BLaER1 (cell line): Measurements from ENCODE around the gene DPM2.

ENCODE experiments used
- H3K27ac ChIP-seq: shearing (Covaris generic); formaldehyde crosslinking; 2 replicates; pipeline ENCODE4 v1.8.1; 2022
- H3K27me3 ChIP-seq: shearing (Covaris generic); formaldehyde crosslinking; 2 replicates; pipeline ENCODE4 v1.8.1; 2022
- H3K36me3 ChIP-seq: shearing (Covaris generic); formaldehyde crosslinking; 2 replicates; pipeline ENCODE4 v1.8.1; 2022
- H3K4me1 ChIP-seq: shearing (Covaris generic); formaldehyde crosslinking; 2 replicates; pipeline ENCODE4 v1.8.1; 2022
- H3K4me2 ChIP-seq: shearing (Covaris generic); formaldehyde crosslinking; 2 replicates; pipeline ENCODE4 v1.8.1; 2022
- H3K4me3 ChIP-seq: shearing (Covaris generic); formaldehyde crosslinking; 2 replicates; pipeline ENCODE4 v1.8.1; 2022
- H3K9ac ChIP-seq: shearing (Covaris generic); formaldehyde crosslinking; 2 replicates; pipeline ENCODE4 v1.8.1; 2022
- H3K9me3 ChIP-seq: shearing (Covaris generic); formaldehyde crosslinking; 2 replicates; pipeline ENCODE4 v1.8.1; 2022
- H4K20me1 ChIP-seq: shearing (Covaris generic); formaldehyde crosslinking; 2 replicates; pipeline ENCODE4 v1.8.1; 2022
- Cebpa-rat ChIP-seq: shearing (Covaris generic); IDR thresholded peaks from 2 replicates; pipeline ENCODE4 v1.8.1; 2022

The DPM2 gene

DNA sequence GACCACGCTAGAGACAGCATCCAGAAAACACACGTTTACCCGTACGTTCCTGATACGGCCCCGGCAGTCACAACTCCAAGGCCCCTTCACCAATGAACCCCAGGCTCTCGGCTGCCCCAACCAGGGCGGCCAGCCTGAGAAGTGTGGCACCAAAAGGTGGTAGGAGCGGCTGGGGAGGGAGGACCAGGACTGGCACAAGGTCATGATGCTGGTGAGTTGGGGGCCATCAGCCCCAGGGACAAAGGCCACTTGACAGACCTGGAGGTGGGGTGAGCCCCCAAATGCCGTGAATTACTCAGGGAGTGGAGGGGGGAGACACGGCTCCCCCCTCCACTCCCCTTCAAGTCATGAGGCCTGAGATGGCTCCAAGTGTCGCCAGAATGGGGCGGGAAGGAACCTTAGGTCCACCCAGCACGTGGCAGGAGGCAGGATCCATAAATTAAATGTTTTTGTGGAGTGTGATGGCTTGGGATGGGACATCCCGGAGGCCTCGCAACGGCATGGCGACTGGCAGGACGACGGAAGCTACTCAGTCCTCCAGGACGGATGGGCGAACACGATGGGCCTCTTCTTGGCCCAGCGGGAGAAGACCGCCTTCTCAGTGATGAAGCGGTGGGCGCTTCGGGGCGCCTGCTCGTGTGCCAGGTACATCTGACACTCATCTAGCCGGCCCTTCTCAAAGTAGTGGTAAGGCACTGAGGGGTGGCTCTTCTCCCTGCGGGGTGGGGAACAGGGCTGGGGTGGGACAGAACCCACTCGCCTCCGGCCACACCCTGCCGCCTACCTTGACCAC is 29.6 kb downstream of the DPM2 start:
- H3K9ac ChIP-seq: peak overlapping the region; percentile 73
- H3K9me3 ChIP-seq: no peaks in the 10 kb centered on the region
- no peaks in the 10 kb centered on the region for H3K27me3 ChIP-seq
- H3K4me2 ChIP-seq: peak overlapping the region; percentile 92
- H3K27ac ChIP-seq: peak overlapping the region; percentile 85
- H3K36me3 ChIP-seq: peaks cover 58% of the 10 kb centered on the region
- no peak overlapping the region for H3K4me3 ChIP-seq
- no peak for TF ChIP-seq Cebpa-rat
- H3K4me1 ChIP-seq: peaks cover 90% of the 10 kb centered on the region
- H4K20me1 ChIP-seq: peaks cover 37% of the 10 kb centered on the region

DNA sequence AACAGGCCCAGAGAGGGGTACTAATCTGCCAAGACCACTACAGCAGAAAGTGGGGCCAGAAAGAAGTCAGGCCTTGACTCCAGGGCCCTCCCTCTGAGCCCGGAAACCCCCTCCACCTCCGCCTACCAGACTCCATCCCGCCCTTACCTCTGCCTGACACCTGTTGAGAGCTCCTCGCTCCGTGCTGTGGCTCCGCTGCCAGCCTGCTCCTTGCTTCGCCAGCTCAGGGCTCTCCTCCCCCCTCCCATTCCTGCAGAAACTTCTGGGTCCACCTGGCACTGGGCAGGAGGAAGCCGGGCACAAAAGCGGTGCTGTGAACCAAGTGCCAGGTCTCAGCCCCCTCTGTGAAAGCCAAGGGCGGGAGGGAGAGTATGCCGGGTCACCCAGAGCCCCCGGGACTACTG is 31.9 kb downstream of the DPM2 start:
- H3K4me3 ChIP-seq: peak overlapping the region; percentile 53
- peaks cover 14% of the 10 kb centered on the region for H4K20me1 ChIP-seq
- peak overlapping the region; percentile 92 for H3K4me2 ChIP-seq

DNA sequence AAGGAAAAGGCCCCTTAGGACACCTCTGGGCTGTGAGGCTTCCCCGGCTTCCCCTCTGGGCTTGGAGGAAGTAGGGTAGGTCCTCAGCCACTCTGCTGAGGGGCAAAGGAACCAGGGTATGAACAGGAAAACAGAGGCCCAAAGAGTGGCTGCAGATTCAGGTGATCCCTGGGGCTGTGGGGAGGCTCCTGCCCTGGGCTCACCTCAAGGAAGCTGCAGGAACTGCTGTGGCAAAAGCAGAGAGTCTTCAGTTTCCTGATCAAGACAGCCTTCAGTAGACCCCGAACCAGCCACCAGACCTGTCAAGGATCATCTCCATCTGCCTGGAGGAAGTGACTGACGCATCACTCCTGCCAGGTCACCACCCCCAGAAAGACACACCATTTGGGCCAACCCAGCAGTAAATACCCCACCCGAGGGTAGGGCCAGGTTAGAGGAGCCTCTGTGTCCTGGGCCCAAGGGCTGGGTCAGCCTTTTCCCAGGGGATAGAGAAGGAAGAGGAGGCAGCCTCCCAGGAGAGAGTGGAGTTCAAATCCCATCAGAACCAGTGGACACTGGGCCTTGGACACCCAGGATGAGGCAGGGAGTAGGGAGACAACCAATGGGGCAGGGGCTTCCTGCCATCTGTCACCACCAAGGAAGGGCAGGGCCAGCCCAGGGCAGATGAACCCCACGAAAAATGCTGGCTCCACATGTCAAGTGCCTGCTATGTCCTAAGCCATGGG is 32.5 kb downstream of the DPM2 start:
- Histone ChIP-seq H3K27ac (peak overlapping the region; percentile 85), H3K9ac (peak overlapping the region; percentile 73), H3K4me1 (peaks cover 90% of the 10 kb centered on the region), H3K4me3 (peak overlapping the region; percentile 53), H3K27me3 (no peaks in the 10 kb centered on the region), H3K9me3 (no peaks in the 10 kb centered on the region), H4K20me1 (peaks cover 8% of the 10 kb centered on the region), H3K4me2 (peak overlapping the region; percentile 92), H3K36me3 (peaks cover 29% of the 10 kb centered on the region)
- no peak for TF ChIP-seq Cebpa-rat

More for the DNA sequence above, 31.9 kb downstream of the DPM2 start:
- Histone ChIP-seq H3K9me3 (no peaks in the 10 kb centered on the region), H3K36me3 (peaks cover 35% of the 10 kb centered on the region), H3K4me1 (peaks cover 90% of the 10 kb centered on the region), H3K27me3 (no peaks in the 10 kb centered on the region), H3K27ac (peak overlapping the region; percentile 85), H3K9ac (peak overlapping the region; percentile 73)
- no peak for TF ChIP-seq Cebpa-rat

DNA sequence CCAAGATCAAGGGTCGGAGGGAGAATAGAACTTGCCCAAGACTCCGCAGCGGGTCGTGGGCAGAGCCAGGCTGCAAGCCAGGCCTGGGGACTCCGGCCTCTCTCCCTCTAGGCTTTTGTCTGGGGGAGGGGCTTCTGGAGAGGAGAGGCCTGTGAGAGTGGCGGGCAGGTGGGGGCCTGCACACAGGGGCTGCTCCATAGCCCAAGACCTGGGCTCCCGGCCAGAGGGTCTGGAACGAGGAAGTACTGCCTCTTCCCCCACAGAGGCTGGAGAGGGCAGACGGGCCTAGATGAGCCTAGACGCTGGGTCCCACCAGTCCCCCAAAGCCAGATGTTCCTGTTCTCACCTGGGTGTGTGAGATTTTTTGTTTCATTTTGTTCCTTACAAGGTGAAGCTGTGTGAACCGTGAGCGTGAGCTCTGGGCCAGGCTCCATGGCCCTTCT is 33.1 kb downstream of the DPM2 start:
- peak overlapping the region; percentile 92 for H3K4me2 ChIP-seq
- H3K4me3 ChIP-seq: peak overlapping the region; percentile 53
- peak overlapping the region; percentile 73 for H3K9ac ChIP-seq
- peak overlapping the region; percentile 85 for H3K27ac ChIP-seq
- no peaks in the 10 kb centered on the region for H3K9me3 ChIP-seq
- H4K20me1 ChIP-seq: peaks cover 2% of the 10 kb centered on the region; the same call in 1 of the 2 replicates
- no peak for TF ChIP-seq Cebpa-rat
- H3K36me3 ChIP-seq: peaks cover 23% of the 10 kb centered on the region
- H3K4me1 ChIP-seq: peaks cover 90% of the 10 kb centered on the region
- H3K27me3 ChIP-seq: no peaks in the 10 kb centered on the region

DNA sequence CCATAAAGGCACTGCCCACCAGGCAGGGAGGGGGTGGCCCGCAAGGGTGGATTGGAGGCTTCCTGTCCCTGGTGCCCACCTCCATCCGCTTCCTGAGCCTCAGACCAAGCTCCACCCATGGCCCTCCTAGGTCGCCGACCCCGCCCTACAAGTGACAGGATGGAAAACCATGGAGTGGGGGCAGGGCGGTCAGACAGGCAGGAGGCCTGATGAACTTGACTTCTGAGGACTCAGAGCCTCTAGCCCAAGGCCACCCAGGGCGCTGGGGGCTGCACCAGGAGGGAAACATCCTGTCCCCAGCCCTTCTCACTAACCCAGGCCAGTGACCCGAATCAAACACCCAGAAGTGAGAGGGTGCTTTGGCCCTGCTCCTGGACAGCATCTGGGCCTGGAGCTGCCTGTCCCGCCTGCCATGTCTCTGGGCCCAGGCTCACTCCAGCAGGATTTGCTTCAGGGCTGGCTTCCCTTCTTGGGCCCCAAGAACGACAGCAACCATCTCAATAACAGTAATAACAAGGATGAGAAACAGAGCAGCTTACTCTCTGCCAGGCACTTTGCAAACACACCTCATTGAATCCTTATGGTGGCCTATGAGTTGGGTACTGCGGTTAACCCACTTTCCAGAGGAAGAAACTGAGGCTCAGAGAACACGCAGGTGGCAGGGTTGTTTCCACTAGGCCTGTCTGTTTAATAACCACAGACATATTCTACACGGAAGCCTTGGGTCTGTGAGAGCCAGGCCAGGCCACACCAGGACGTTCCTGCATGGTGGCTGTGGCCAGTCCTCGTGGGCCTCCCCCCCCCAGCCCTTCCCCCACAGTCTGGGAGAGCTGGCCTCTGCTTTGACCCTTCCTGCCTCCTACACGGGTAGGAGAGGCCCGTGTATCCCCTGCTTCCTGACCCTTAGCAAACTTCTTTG is 33.8 kb downstream of the DPM2 start:
- TF ChIP-seq Cebpa-rat: no peak
- H3K27me3 ChIP-seq: no peaks in the 10 kb centered on the region
- peaks cover 17% of the 10 kb centered on the region for H3K36me3 ChIP-seq
- peak overlapping the region; percentile 73 for H3K9ac ChIP-seq
- H3K27ac ChIP-seq: peak overlapping the region; percentile 85
- peak overlapping the region; percentile 92 for H3K4me2 ChIP-seq
- H3K9me3 ChIP-seq: no peaks in the 10 kb centered on the region
- no peaks in the 10 kb centered on the region; the same call in 1 of the 2 replicates for H4K20me1 ChIP-seq
- peaks cover 87% of the 10 kb centered on the region for H3K4me1 ChIP-seq
- H3K4me3 ChIP-seq: peak overlapping the region; percentile 53

- TF ChIP-seq Cebpa-rat: no peak
- peak within 1 kb of the TSS; percentile 84 for H3K4me3 ChIP-seq
- H3K9me3 ChIP-seq: no peaks in the 10 kb centered on the region
- peaks cover 73% of the 10 kb centered on the region for H3K4me1 ChIP-seq
- H3K27me3 ChIP-seq: no peaks in the 10 kb centered on the region
- peak within 1 kb of the TSS; percentile 91 for H3K9ac ChIP-seq
- peaks cover 27% of the 10 kb centered on the region for H3K36me3 ChIP-seq
- H3K27ac ChIP-seq: peak within 1 kb of the TSS; percentile 92
- H3K4me2 ChIP-seq: peak within 1 kb of the TSS; percentile 92
- H4K20me1 ChIP-seq: peaks cover 42% of the 10 kb centered on the region
Measured at GRCh38 chr9:127899128-127899943, 38.3 kb downstream of the DPM2 start, which contains the start of gene ST6GALNAC6. TSS of gene ST6GALNAC6 (minus strand) at chr9:127899603. CDS start at chr9:127897981, 1,622 bp downstream.

DNA sequence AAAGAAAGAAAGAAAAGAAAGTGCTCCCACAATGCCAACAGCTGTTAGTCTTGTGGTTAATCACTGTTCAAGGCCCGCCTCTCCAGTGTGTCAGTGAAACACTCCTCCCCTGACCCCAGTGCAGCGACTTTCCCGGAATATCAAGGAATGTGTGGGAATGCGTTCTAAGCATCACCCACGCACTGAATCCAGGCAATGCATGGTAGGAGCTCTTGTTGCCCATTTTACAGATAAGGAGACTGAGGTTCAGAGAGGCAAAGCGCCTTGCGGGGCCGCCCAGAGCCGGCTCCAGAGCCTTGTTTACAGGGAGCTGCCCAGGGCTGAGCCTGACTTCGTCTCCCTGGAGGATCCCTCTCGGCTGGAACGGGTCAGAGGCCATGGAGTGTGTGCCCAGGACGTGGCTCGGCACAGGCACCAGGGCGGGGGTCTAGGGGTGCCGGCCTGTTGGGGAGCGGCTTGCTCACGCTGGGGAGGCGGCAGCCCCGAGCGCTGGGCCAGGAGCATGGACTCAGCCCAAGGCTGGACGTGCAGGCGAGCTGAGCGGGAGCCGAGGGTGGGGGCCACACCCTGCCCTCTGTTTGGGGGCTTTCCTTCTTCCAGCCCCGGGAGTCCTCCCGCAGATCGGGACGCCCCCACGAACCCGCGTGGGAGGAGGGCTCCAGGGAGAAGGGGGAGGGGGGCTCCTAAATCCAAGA is 39.1 kb downstream of the DPM2 start:
- peaks cover 42% of the 10 kb centered on the region for H4K20me1 ChIP-seq
- H3K4me2 ChIP-seq: peak overlapping the region; percentile 89
- H3K9ac ChIP-seq: peak overlapping the region; percentile 91
- peak overlapping the region; percentile 84 for H3K4me3 ChIP-seq
- peaks cover 66% of the 10 kb centered on the region for H3K4me1 ChIP-seq
- no peak for TF ChIP-seq Cebpa-rat
- H3K9me3 ChIP-seq: peaks cover 6% of the 10 kb centered on the region
- peaks cover 35% of the 10 kb centered on the region for H3K36me3 ChIP-seq
- no peaks in the 10 kb centered on the region for H3K27me3 ChIP-seq
- H3K27ac ChIP-seq: peak overlapping the region; percentile 92

GRCh38 chr9:127897193-127897692 is 40.4 kb downstream of the DPM2 start:
- Histone ChIP-seq H3K27ac (peak overlapping the region; percentile 51), H3K4me3 (peak overlapping the region; percentile 84), H3K36me3 (peaks cover 48% of the 10 kb centered on the region), H3K9me3 (peaks cover 16% of the 10 kb centered on the region), H3K9ac (peak overlapping the region; percentile 58), H3K27me3 (no peaks in the 10 kb centered on the region), H3K4me2 (peak overlapping the region; percentile 89), H4K20me1 (peaks cover 42% of the 10 kb centered on the region), H3K4me1 (peaks cover 52% of the 10 kb centered on the region)
- TF ChIP-seq Cebpa-rat: no peak
